SU-DHL-6 (cell line): ENCODE data around the gene GPC1.

Experiments used
- H2AFZ ChIP-seq: fragments of 200-600 bp; sonication (generic); 2 replicates; pipeline ENCODE4 v1.6.1; 2014; ENCODE audit warnings: low read depth, mild to moderate bottlenecking, moderate library complexity, mixed read lengths, antibody characterized with exemption, low read length; ENCODE audit not compliant: severe bottlenecking
- H3F3A ChIP-seq: fragments of 200-600 bp; shearing (Covaris generic); 2 replicates; pipeline ENCODE4 v1.6.0; 2016; ENCODE audit warnings: antibody characterized with exemption, mild to moderate bottlenecking; ENCODE audit not compliant: insufficient read depth
- H3K27ac ChIP-seq: fragments of 200-600 bp; sonication (generic); 2 replicates; pipeline ENCODE4 v1.5.1; 2016; ENCODE audit warnings: low read depth, mild to moderate bottlenecking, low read length, moderate library complexity, mixed read lengths
- H3K27me3 ChIP-seq: fragments of 200-600 bp; sonication (generic), shearing (Covaris generic); 2 replicates; pipeline ENCODE4 v1.6.0; 2014; ENCODE audit warnings: mild to moderate bottlenecking, low read length
- H3K36me3 ChIP-seq: fragments of 200-600 bp; sonication (generic); 2 replicates; pipeline ENCODE4 v1.6.1; 2014; ENCODE audit warnings: mild to moderate bottlenecking, low read length, mixed read lengths
- H3K4me2 ChIP-seq: fragments of 300-600, 200-600 bp; shearing (Covaris generic), sonication (generic); 2 replicates; pipeline ENCODE4 v1.6.0; 2014; ENCODE audit warnings: low read length, low read depth, mild to moderate bottlenecking; ENCODE audit not compliant: poor library complexity, severe bottlenecking
- H3K4me3 ChIP-seq: fragments of 200-600 bp; sonication (generic); 2 replicates; pipeline ENCODE4 v1.5.1; 2014; ENCODE audit warnings: antibody characterized with exemption, low read length, mild to moderate bottlenecking, mixed read lengths; ENCODE audit not compliant: insufficient read depth, poor library complexity, severe bottlenecking
- H3K79me2 ChIP-seq: fragments of 200-600 bp; sonication (generic); 2 replicates; pipeline ENCODE4 v1.6.1; 2014; ENCODE audit warnings: mild to moderate bottlenecking, low read length, moderate library complexity; ENCODE audit not compliant: insufficient read depth
- H3K9ac ChIP-seq: fragments of 200-600 bp; sonication (generic); 2 replicates; pipeline ENCODE4 v1.7.0; 2014; ENCODE audit warnings: mild to moderate bottlenecking, low read length
- H3K9me2 ChIP-seq: fragments of 200-600 bp; sonication (generic); replicated peaks from 2 replicates; pipeline ENCODE4 v1.6.1; 2014; ENCODE audit warnings: low read length; ENCODE audit not compliant: insufficient read depth
- H3K9me3 ChIP-seq: fragments of 200-600 bp; sonication (generic); 2 replicates; pipeline ENCODE4 v1.6.1; 2014; ENCODE audit warnings: low read length, mixed read lengths; ENCODE audit not compliant: insufficient read depth
- H4K20me1 ChIP-seq: fragments of 200-600 bp; sonication (generic); 2 replicates; pipeline ENCODE4 v1.6.1; 2014; ENCODE audit warnings: low read depth, mild to moderate bottlenecking, antibody characterized with exemption, low read length, moderate library complexity, mixed read lengths
- CTCF ChIP-seq: fragments of 200-600 bp; sonication (generic); IDR thresholded peaks from one replicate; pipeline ENCODE4 v1.5.1; 2017; ENCODE audit warnings: antibody characterized with exemption, mild to moderate bottlenecking, low read length, moderate library complexity; ENCODE audit not compliant: insufficient read depth, poor library complexity, severe bottlenecking
- EZH2phosphoT487 ChIP-seq: fragments of 200-600 bp; sonication (generic), shearing (Covaris generic); conservative IDR thresholded peaks from 2 replicates; pipeline ENCODE4 v1.6.1; 2018; ENCODE audit warnings: mild to moderate bottlenecking, antibody characterized with exemption, low read length, moderate library complexity, mixed read lengths

The GPC1 gene

GRCh38 chr2:240390091-240391073 lies 45.1 kb upstream of the GPC1 start:
- Histone ChIP-seq H3K4me3 (no peak overlapping the region), H3K4me2 (no peak overlapping the region), H3K9me3 (no peaks in the 10 kb centered on the region), H3K27ac (no peak overlapping the region), H3K9ac (no peak overlapping the region), H4K20me1 (no peaks in the 10 kb centered on the region), H3K27me3 (no peaks in the 10 kb centered on the region), H3K9me2 (no peaks in the 10 kb centered on the region), H3F3A (no peaks in the 10 kb centered on the region), H2AFZ (no peak overlapping the region), H3K36me3 (no peaks in the 10 kb centered on the region), H3K79me2 (no peaks in the 10 kb centered on the region)
- no peak for TF ChIP-seq CTCF
- TF ChIP-seq EZH2phosphoT487, result no peak

- no peak overlapping the region for H3K4me2 ChIP-seq
- TF ChIP-seq CTCF (no peak), EZH2phosphoT487 (no peak)
- H4K20me1 ChIP-seq, result no peaks in the 10 kb centered on the region
- H3K79me2 ChIP-seq, result no peaks in the 10 kb centered on the region
- H3K9me3 ChIP-seq, result no peaks in the 10 kb centered on the region
- H3K27me3 ChIP-seq, result no peaks in the 10 kb centered on the region
- no peaks in the 10 kb centered on the region for H3K36me3 ChIP-seq
- H3F3A ChIP-seq, result no peaks in the 10 kb centered on the region
- H3K4me3 ChIP-seq, result no peak overlapping the region
- no peak overlapping the region for H2AFZ ChIP-seq
- no peaks in the 10 kb centered on the region for H3K9me2 ChIP-seq
- H3K9ac ChIP-seq, result no peak overlapping the region
- no peak overlapping the region for H3K27ac ChIP-seq
Observed at GRCh38 chr2:240391111-240392051, 44.1 kb upstream of the GPC1 start.

GRCh38 chr2:240392084-240392947 lies 43.1 kb upstream of the GPC1 start:
- no peak overlapping the region for H3K9ac ChIP-seq
- H3K4me3 ChIP-seq, result no peak overlapping the region
- H3K4me2 ChIP-seq, result no peak overlapping the region
- no peak overlapping the region for H2AFZ ChIP-seq
- TF ChIP-seq EZH2phosphoT487 (no peak), CTCF (no peak)
- no peak overlapping the region for H3K27ac ChIP-seq
- no peaks in the 10 kb centered on the region for H3F3A ChIP-seq
- no peaks in the 10 kb centered on the region for H3K36me3 ChIP-seq
- no peaks in the 10 kb centered on the region for H3K27me3 ChIP-seq
- H3K9me2 ChIP-seq, result no peaks in the 10 kb centered on the region
- no peaks in the 10 kb centered on the region for H3K9me3 ChIP-seq
- no peaks in the 10 kb centered on the region for H4K20me1 ChIP-seq
- no peaks in the 10 kb centered on the region for H3K79me2 ChIP-seq
